ENCODE data around the gene TMEM50A.
"Not testable (repeated sequence)": the region's sequence is repeated elsewhere in the genome, so short reads cannot be mapped to it uniquely, and the experiment has no call there.

DNA sequence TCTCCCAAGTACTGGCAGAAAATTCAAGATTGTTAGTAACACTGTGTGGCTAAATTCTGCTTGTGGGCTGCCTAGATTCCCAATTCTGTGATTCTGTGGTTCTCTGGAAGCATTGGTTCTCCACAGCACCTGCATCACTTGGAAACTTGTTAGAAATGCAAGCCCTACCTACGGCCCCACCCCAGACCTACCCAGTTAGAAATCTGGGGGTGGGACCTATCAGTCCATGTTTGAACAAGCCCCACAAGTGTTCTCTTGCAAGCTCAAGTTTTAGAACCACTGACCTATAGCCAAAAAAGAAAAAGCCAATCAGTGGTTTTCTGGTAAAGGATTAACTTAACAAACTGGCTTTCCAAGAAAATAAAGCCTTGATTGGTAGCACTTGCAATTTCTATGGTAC, 30.0 kb upstream of the TMEM50A start:
- TF ChIP-seq, protein P1, sequence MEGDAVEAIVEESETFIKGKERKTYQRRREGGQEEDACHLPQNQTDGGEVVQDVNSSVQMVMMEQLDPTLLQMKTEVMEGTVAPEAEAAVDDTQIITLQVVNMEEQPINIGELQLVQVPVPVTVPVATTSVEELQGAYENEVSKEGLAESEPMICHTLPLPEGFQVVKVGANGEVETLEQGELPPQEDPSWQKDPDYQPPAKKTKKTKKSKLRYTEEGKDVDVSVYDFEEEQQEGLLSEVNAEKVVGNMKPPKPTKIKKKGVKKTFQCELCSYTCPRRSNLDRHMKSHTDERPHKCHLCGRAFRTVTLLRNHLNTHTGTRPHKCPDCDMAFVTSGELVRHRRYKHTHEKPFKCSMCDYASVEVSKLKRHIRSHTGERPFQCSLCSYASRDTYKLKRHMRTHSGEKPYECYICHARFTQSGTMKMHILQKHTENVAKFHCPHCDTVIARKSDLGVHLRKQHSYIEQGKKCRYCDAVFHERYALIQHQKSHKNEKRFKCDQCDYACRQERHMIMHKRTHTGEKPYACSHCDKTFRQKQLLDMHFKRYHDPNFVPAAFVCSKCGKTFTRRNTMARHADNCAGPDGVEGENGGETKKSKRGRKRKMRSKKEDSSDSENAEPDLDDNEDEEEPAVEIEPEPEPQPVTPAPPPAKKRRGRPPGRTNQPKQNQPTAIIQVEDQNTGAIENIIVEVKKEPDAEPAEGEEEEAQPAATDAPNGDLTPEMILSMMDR (IDR thresholded peaks at IDR 0.05; ENCODE audit: low read depth, low read length, poor library complexity, severe bottlenecking) = not testable (repeated sequence)
- TF ChIP-seq EZH2phosphoT487 (IDR thresholded peaks at IDR 0.05; ENCODE audit: borderline replicate concordance, low read length) = not testable (repeated sequence)
